Measurements from ENCODE around the gene BMP3.
A peak's percentile ranks its signal among the peaks of the same experiment; 100 is the strongest.

BMP3 gene

DNA sequence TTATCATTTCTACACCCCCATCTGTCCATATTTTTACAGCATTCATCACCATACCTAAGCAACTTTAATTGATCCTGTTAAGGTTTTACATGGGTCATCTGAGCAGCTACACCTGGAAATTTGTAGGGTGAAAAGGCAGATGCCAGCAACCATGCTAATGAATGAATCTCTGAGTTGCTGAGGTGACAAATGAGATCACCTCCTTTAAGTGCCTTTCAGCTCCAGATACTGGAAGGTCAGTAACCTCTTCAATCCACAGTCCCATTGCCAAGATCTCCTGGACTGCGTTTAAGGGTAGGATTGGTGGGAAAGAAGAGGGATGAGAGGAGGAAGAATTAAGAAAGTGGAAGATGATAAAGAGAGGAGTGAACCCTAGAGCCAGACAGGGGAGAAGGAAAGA lies 8.5 kb upstream of the BMP3 start:
- H3K4me1 ChIP-seq (ENCODE audit: control insufficient read depth, insufficient read depth, low read length), result no peaks in the 10 kb centered on the region
- no peaks in the 10 kb centered on the region for H3K9me3 ChIP-seq (ENCODE audit: control insufficient read depth, insufficient read depth, low read length)
- H3K36me3 ChIP-seq (ENCODE audit: control insufficient read depth, insufficient read depth, low read length), result no peaks in the 10 kb centered on the region
- H3K4me3 ChIP-seq (ENCODE audit: low read depth, low read length), result no peak overlapping the region
- H3K27ac ChIP-seq (ENCODE audit: low read depth, low read length), result no peak overlapping the region
- H3K27me3 ChIP-seq (ENCODE audit: control insufficient read depth, insufficient read depth, low read length), result peaks cover 4% of the 10 kb centered on the region
- H3K9ac ChIP-seq (ENCODE audit: low read depth, low read length), result no peak overlapping the region

DNA sequence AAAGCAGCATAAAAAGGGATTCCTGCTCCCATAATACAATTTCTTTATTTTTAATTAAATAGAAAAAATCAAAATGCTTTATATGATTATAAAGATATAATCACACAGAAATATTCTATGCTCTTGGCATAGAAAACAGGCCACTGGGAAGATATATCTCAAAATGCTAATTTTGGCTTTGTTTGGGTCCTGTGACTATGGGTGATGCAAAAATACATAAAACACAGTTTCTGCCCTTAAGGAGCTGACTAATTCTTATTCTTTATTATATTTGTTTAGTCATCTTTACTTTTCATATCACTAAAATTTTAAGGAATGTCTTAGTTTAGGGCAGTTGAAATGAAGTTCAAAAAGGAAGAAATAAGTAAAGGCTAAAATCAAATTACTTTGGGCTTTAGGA lies 7.0 kb upstream of the BMP3 start:
- H3K27me3 ChIP-seq (ENCODE audit: control insufficient read depth, insufficient read depth, low read length), result peaks cover 19% of the 10 kb centered on the region
- no peaks in the 10 kb centered on the region for H3K4me1 ChIP-seq (ENCODE audit: control insufficient read depth, insufficient read depth, low read length)
- no peak overlapping the region for H3K27ac ChIP-seq (ENCODE audit: low read depth, low read length)
- no peak overlapping the region for H3K4me3 ChIP-seq (ENCODE audit: low read depth, low read length)
- H3K9me3 ChIP-seq (ENCODE audit: control insufficient read depth, insufficient read depth, low read length), result no peaks in the 10 kb centered on the region
- no peaks in the 10 kb centered on the region for H3K36me3 ChIP-seq (ENCODE audit: control insufficient read depth, insufficient read depth, low read length)
- H3K9ac ChIP-seq (ENCODE audit: low read depth, low read length), result no peak overlapping the region

DNA sequence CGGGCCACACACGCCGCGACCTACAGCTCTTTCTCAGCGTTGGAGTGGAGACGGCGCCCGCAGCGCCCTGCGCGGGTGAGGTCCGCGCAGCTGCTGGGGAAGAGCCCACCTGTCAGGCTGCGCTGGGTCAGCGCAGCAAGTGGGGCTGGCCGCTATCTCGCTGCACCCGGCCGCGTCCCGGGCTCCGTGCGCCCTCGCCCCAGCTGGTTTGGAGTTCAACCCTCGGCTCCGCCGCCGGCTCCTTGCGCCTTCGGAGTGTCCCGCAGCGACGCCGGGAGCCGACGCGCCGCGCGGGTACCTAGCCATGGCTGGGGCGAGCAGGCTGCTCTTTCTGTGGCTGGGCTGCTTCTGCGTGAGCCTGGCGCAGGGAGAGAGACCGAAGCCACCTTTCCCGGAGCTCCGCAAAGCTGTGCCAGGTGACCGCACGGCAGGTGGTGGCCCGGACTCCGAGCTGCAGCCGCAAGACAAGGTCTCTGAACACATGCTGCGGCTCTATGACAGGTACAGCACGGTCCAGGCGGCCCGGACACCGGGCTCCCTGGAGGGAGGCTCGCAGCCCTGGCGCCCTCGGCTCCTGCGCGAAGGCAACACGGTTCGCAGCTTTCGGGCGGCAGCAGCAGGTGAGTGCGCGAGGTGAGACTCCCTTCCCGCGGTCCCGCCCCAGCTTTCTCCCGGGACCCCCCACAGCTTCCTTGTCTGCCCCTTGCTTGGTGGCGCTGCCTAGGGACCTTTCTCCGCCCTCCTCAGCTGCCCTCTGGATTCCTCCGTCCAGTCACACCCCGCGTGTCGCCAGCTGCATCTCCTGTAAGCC lies 678 bp downstream of the BMP3 start:
- Histone ChIP-seq H3K27ac (ENCODE audit: low read depth, low read length) (no peak overlapping the region), H3K27me3 (ENCODE audit: control insufficient read depth, insufficient read depth, low read length) (peaks cover 84% of the 10 kb centered on the region), H3K4me1 (ENCODE audit: control insufficient read depth, insufficient read depth, low read length) (peaks cover 13% of the 10 kb centered on the region), H3K36me3 (ENCODE audit: control insufficient read depth, insufficient read depth, low read length) (no peaks in the 10 kb centered on the region), H3K9ac (ENCODE audit: low read depth, low read length) (no peak overlapping the region), H3K9me3 (ENCODE audit: control insufficient read depth, insufficient read depth, low read length) (no peaks in the 10 kb centered on the region), H3K4me3 (ENCODE audit: low read depth, low read length) (peak overlapping the region; percentile 72)

DNA sequence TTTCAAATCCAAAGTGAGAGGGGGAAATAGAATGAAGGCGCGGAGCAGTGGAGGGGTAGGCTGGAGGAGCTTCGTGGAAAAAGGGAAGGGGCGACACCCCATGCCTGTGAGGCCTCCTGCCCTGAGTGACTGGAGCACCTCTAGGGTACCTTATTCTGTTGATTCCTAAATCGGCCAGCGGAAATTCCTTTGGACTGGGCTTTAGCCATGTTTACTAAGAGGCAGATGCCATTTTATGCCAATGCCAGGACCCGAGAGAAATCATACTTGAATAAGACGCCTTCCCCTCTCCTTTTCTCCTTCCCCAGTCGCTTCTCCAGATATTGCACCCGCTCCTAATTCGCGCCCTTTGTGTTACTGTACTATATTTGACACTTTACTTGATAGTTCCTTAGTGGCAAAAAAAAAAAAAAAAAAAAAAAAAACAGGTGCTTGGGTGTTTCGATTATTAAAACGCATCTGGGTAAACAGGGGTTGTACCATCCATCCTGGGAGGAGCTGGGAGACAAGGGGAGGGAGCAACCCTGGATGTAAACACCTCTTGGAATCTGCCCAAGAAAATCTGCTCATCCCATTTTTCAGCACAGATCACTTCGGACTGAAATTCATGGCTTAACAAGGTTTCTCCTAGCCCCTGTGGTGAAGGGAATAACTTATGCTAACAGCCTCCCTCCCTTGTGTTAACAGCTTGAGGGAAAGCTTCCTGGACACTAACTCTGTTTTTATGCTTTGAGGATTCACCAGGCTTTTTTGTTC lies 1.5 kb downstream of the BMP3 start:
- H3K36me3 ChIP-seq (ENCODE audit: control insufficient read depth, insufficient read depth, low read length), result no peaks in the 10 kb centered on the region
- no peaks in the 10 kb centered on the region for H3K9me3 ChIP-seq (ENCODE audit: control insufficient read depth, insufficient read depth, low read length)
- H3K27me3 ChIP-seq (ENCODE audit: control insufficient read depth, insufficient read depth, low read length), result peaks cover 79% of the 10 kb centered on the region
- H3K4me3 ChIP-seq (ENCODE audit: low read depth, low read length), result peak overlapping the region; percentile 72
- H3K9ac ChIP-seq (ENCODE audit: low read depth, low read length), result no peak overlapping the region
- H3K27ac ChIP-seq (ENCODE audit: low read depth, low read length), result no peak overlapping the region
- H3K4me1 ChIP-seq (ENCODE audit: control insufficient read depth, insufficient read depth, low read length), result peaks cover 13% of the 10 kb centered on the region

DNA sequence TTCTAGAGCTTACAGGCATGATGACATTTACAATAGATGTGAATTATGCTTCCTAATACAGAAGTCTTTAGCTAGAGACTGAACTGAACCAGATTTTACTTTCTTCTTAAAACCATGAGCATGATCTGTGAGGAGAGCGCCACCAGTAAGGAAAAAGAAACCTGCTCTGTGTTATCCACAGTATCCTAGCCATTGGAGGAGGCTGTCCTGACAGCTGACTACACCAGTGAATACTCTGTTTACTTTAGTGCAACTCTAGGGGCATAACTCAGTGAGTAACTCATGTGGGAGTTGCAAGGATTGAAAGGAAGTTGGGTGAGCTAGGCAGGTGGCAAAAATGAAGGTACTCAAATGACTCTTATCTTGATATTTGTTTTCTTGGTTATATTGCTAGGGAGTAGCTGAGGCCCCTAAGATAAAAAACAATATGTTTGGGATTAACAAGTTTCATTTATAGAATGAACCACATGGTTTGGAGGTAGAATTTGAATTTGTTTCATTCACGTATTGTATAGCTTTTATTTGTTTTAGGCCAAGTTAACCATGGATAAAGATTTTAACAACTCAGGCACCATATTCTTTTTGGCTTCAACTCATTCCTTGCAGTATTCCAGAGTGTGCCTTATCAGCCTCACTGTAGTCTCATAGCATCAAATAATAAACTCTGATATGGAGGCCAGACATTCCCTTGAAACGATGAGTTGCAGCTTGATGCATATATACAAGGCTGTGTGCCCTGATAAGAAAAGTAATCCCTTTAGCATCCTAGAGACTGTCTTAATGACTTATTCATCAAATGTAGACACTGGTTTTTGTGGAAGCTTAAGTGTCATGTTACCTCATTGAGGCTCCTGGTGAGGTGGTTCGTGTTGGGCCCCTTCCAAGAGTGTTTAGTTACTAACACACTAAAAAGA lies 2.5 kb downstream of the BMP3 start:
- H3K9ac ChIP-seq (ENCODE audit: low read depth, low read length), result no peak overlapping the region
- H3K27me3 ChIP-seq (ENCODE audit: control insufficient read depth, insufficient read depth, low read length), result peaks cover 69% of the 10 kb centered on the region
- H3K9me3 ChIP-seq (ENCODE audit: control insufficient read depth, insufficient read depth, low read length), result no peaks in the 10 kb centered on the region
- peaks cover 13% of the 10 kb centered on the region for H3K4me1 ChIP-seq (ENCODE audit: control insufficient read depth, insufficient read depth, low read length)
- no peak overlapping the region for H3K27ac ChIP-seq (ENCODE audit: low read depth, low read length)
- no peaks in the 10 kb centered on the region for H3K36me3 ChIP-seq (ENCODE audit: control insufficient read depth, insufficient read depth, low read length)
- H3K4me3 ChIP-seq (ENCODE audit: low read depth, low read length), result no peak overlapping the region

DNA sequence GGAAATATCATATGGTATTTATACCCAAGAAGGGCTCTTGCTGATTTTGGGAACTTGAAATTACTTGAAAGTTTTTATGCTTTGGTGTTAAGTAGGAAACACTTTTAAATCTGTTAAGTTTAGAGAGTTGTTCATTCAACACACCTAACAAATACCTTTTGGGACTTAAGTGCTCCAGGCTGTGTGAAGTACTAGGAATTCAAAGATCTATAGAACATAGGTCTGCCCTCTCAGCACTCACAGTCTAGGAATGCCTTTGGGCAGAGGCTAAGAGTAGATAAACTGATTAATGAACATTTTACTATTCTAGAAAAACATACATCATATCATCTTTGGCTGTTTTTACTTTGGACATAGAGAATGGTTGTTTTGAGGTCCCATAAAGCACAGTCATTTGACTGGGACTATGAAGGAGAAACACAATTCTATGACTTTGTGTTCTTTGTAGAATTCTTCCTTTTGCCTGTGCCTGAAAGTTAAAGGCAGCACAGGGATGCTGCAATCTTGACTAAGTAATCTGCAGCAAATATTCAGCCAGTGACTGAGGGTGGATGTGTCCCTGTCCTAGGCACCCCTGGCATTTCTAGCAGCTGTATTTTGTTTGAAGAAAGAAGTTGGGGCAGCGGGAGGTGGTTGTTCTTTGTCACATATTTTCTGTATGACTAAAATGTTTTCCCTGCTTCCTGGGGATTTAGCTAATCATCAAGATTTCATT lies 8.3 kb downstream of the BMP3 start:
- H3K9me3 ChIP-seq (ENCODE audit: control insufficient read depth, insufficient read depth, low read length), result no peaks in the 10 kb centered on the region
- peaks cover 12% of the 10 kb centered on the region for H3K27me3 ChIP-seq (ENCODE audit: control insufficient read depth, insufficient read depth, low read length)
- H3K4me1 ChIP-seq (ENCODE audit: control insufficient read depth, insufficient read depth, low read length), result peaks cover 6% of the 10 kb centered on the region; the same call in 1 of the 2 replicates
- H3K9ac ChIP-seq (ENCODE audit: low read depth, low read length), result no peak overlapping the region
- H3K36me3 ChIP-seq (ENCODE audit: control insufficient read depth, insufficient read depth, low read length), result no peaks in the 10 kb centered on the region
- no peak overlapping the region for H3K27ac ChIP-seq (ENCODE audit: low read depth, low read length)
- no peak overlapping the region for H3K4me3 ChIP-seq (ENCODE audit: low read depth, low read length)

DNA sequence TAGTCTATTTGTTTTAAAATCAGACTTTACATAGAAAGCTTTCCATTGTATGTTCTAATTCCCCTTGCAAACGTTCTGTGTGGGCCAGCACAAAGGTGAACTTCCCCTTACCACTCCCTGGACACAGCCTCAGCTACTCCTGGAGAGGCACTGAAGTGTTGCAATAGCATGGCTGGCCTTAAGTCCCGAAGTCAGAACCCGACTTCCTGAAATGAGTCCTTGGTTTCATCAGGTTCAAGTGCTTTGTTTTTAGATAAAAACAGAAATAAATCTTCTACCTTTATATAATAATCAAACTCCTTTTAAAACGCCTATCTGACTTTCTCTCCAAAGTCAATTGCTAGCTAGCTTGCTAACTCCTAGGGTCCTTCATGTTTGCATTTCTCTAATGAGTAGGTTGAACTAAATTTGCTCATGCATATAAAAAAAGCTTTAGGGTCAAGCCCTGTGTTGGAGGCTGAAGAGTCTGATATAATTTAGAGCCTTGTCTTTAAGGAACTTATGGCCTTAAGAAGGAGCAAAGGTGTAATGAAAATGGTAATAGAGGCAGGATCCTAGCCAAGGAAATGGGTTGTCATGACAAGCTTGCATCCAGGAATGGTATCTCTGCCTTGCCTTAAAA lies 9.0 kb downstream of the BMP3 start:
- no peaks in the 10 kb centered on the region for H3K9me3 ChIP-seq (ENCODE audit: control insufficient read depth, insufficient read depth, low read length)
- peaks cover 5% of the 10 kb centered on the region; the same call in 1 of the 2 replicates for H3K27me3 ChIP-seq (ENCODE audit: control insufficient read depth, insufficient read depth, low read length)
- H3K27ac ChIP-seq (ENCODE audit: low read depth, low read length), result no peak overlapping the region
- H3K4me1 ChIP-seq (ENCODE audit: control insufficient read depth, insufficient read depth, low read length), result peaks cover 6% of the 10 kb centered on the region; the same call in 1 of the 2 replicates
- H3K9ac ChIP-seq (ENCODE audit: low read depth, low read length), result no peak overlapping the region
- no peaks in the 10 kb centered on the region for H3K36me3 ChIP-seq (ENCODE audit: control insufficient read depth, insufficient read depth, low read length)
- no peak overlapping the region for H3K4me3 ChIP-seq (ENCODE audit: low read depth, low read length)

DNA sequence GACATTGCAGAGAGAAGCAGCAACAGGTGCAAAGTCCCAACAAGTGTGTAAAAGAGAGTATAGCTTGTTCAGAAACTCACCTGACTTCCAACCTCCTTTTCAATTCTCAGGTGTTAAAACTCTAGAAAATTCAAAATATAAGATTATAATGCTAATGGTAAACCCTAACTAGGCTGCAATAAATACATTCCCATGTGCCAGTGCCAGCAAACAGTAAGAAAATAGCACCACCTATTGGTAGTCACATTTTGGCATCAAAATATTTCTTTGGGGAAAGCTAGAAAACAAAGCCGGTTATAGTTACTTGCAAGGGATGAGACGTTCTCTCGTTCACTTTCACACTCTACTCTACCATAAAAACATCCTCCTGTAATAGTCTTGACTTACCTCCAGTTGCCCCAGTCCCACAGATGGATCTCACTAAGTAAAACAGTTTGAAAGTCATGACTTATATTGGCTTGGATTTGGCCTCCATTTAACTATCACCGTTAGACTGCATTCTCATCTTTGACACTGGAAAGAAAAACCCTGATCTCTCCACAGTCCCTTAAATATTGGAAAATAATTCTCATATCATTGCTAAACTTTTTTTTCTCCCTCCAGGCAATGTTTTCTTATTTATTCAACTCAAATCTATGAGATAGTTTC lies 9.6 kb downstream of the BMP3 start:
- no peak overlapping the region for H3K27ac ChIP-seq (ENCODE audit: low read depth, low read length)
- H3K27me3 ChIP-seq (ENCODE audit: control insufficient read depth, insufficient read depth, low read length), result no peaks in the 10 kb centered on the region
- no peaks in the 10 kb centered on the region for H3K36me3 ChIP-seq (ENCODE audit: control insufficient read depth, insufficient read depth, low read length)
- no peak overlapping the region for H3K9ac ChIP-seq (ENCODE audit: low read depth, low read length)
- no peaks in the 10 kb centered on the region for H3K9me3 ChIP-seq (ENCODE audit: control insufficient read depth, insufficient read depth, low read length)
- H3K4me1 ChIP-seq (ENCODE audit: control insufficient read depth, insufficient read depth, low read length), result peaks cover 6% of the 10 kb centered on the region; the same call in 1 of the 2 replicates
- H3K4me3 ChIP-seq (ENCODE audit: low read depth, low read length), result no peak overlapping the region

DNA sequence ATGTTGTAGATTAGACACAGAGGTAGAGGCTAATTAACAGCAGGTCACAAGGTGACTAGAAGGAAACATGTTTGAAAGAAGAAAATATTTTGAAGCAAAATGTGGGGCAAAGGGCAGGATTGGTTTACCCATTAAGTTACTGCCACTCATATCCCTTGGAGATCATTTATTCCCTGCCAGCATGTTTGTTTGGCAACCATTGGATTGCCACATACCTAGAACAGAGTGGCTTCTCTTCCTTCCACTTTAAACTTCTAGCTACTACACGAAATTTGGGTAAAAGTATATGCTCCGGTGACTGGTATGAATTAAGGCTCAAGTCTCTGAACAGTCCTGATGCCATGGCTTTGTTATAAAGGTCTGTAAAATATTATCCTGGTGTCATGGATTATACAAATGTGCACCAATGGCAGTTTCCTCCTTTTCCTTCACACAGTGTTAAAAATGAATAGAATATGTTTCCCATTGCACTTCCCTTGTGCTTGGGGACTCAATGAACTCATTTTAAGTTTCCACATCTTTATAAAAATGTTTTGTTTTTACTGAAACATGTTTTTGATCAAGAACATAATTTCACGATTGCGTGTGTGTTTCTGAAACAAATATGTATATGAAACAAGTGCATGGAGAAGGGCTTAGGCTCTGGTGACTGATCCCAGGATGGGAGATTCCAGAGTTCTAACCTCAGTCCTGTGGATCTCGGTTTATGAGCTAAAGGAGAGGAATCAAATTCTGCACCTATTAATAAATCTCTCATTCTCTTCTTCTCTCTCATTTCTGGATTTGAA lies 12.3 kb downstream of the BMP3 start:
- Histone ChIP-seq H3K27me3 (ENCODE audit: control insufficient read depth, insufficient read depth, low read length) (no peaks in the 10 kb centered on the region), H3K4me1 (ENCODE audit: control insufficient read depth, insufficient read depth, low read length) (peaks cover 6% of the 10 kb centered on the region; the same call in 1 of the 2 replicates), H3K9ac (ENCODE audit: low read depth, low read length) (no peak overlapping the region), H3K4me3 (ENCODE audit: low read depth, low read length) (no peak overlapping the region), H3K27ac (ENCODE audit: low read depth, low read length) (no peak overlapping the region), H3K9me3 (ENCODE audit: control insufficient read depth, insufficient read depth, low read length) (no peaks in the 10 kb centered on the region), H3K36me3 (ENCODE audit: control insufficient read depth, insufficient read depth, low read length) (no peaks in the 10 kb centered on the region)

Data from HUES48 (cell line).